Smooth muscle cell of the coronary artery (primary cell): ENCODE measurements around the gene FCN3. TPM values are rescaled to one million over a fixed set of nuclear protein-coding genes. Genes with fewer than 3 reads are reported as not detected.

Experiments
- total RNA-seq: library from RNA; depleted of rRNA; stranded (reverse); fragments of >200 nt; gene quantifications from 2 replicates; pipeline ENCODE4 v1.2.3, GENCODE V29; 2014; ENCODE audit warnings: low replicate concordance

Gene FCN3
- not detected in 2 replicates for total RNA-seq

DNA sequence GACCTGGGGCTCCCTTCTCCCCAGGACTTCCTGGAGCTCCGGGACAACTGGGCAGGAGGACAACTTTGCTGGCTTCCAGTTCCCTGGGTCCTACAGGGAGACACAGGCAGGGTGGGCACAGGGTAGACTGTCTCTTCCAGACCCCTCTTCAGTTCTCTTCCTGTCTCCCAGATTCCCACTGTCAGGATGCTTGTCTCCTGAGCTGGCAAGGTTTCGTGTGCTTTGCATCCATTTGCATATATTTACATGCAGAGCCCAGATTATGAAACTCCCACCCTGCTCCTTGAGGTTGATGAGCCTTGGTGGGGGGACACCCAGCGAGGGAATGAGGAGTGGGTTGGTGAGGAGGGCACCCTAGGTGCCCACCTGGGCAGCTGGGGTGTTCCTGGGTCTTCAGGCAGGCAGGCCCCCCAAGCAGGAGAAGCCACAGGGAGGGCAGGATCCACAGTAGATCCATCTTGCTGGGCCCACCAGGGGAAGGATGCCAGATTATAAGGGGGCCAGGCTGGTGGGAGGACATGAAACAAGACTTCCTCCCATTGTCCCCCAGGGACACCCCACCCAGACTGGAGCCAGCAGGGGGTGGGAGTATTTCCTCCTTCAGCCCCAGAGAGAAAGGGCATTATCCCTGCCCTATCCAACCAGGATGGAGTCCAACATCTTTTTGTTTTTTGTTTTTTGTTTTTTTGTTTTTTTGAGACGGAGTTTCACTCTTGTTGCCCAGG, at the start of gene FCN3:
Gene FCN3 (minus strand): TSS at position 463 of the 725 bp plus-strand sequence. CDS start 6 bp downstream, at position 457.

DNA sequence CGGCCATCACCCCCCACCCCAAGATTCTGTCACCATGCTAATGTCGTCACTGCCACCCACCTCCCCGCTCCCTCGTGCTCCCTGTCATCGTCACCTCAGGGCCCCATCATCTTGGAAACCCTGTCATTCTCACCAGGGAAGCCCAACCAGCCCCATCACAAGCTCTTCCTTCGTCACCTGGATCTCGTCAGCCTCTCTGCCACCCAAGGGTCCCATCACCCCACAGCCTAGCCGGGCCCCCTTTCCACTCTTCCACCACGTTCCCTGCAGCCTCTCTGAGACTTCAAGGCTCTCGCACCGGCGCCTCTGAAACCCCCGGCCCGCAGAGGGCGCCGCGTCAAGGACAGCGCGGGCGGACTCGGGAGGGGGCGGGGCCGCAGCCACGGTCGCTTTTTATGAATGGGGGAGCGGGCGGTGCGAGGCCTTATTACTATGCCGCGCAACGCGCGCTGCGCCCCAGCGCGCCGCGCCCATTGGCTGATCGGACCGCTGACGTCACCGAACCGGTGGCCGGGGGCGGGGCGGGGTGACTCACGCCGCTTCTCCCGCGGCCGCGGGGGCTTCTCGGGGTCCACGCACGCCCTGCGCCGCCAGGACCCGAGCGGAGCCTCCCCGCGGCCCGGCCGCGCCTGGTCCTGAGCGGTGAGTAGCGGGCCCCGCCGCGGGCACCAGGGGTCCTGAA, 17.6 kb upstream of the FCN3 start, which contains the start of gene GPR3:
Gene GPR3 (plus strand): TSS at position 527 of the 682 bp plus-strand sequence. CDS start 1,177 bp downstream, outside the sequence.

DNA sequence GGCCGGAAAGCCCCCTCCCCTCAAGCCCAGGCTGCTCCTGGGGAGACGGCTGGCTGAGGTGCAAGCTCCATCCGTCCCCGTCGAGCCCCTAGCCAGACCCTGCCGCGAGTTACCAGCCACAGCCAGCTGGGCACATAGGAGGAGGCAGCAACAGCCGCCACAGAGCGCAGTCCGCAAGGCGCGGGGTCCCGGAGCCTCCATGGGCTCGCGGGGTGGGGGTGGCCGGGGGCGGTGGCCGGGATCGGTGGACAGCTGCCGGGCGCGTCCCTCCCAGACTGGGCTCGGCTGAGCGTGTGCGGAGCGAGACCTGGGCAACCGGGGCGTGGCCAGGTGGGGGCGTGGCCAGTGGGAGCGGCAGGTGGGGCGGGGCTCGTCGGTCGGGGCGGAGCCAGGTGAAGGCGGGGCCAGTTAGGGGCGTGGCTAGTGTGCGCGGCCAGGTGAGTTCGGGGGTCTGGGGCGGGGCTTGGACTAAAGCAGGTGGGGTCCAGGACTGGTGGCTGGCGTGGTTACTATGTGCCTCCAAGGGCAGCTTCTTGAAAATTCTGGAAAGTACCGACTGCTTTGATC, 8.5 kb upstream of the FCN3 start, which contains the start of gene CD164L2:
Gene CD164L2 (minus strand): TSS at position 295 of the 567 bp plus-strand sequence. CDS start 94 bp downstream, at position 201.

DNA sequence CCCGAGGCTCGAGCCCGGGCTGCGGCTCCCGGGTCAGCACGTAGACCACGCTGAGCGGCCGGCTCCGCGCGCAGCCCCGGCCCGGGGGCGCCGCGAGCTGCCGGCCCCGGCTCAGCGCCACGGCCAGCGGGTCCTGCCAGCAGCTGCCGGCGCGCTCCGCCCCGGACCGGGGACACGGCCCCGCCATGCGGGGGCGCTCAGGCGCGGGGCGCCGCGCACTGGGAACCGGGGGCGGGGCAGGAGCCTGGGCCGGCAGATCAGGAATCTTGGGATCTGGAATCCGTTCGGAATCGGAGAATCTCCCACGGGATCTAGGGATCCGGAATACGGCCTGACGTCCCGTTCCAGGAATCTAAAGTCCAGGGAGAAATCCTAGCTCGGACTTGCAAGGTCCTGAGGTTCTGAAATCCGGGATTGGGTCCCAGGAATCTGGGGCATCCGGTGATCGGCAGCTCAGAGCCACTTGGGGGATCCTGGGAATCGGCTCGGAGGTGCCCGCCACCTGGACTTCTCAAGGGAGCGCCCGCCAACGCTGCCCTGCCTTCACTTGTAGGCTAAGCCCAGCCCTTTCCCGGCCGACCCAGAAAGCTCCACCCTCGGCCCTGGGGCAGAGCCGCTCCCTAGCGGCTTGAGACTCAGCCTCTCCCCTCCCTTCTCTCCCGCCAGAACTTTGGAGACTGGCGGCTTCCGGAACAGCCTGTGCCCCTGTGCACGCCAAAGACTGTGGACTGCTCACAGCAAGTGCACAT, 8.0 kb downstream of the FCN3 start, which contains the start of gene MAP3K6:
Gene MAP3K6 (minus strand): TSS at position 551 of the 749 bp plus-strand sequence. CDS start 364 bp downstream, at position 187.

DNA sequence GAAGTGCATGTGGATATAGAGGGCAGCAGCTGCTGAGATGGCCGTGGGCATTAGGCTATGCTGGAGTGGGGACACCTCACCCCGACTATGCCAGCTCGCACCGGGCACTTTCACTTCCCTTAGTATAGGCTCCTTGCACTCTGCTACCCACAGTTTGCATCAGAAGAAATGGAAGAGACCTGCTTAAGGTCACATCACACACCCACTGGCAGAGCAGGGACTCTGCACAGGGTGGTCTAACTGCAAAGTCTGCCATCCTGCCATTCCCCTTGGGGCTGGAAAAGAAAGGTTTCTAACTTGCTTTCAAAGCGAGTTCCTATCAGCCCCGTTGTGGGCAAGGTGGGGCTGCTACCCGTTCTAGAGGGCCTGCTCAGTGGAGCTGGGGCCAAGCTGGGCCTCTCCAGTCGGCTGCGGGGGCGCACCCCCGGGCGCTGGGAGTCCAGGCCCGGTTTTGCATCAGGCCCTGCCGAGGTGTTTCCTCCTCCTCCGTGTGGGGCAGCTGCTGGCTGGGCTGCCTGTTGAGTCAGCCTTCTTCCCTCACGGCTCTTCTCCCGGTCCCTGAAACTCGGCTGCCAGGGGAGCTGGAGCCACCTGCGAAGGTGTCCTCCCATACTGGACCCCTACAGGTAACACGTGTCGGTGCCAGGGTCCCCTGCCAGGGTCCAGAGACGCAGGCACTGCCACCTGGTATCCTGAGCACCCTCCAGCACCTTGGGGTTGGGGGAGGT, 32.9 kb downstream of the FCN3 start, which contains the start of gene SYTL1:
Gene SYTL1 (plus strand): TSS at position 498 of the 728 bp plus-strand sequence. CDS start 3,313 bp downstream, outside the sequence.

DNA sequence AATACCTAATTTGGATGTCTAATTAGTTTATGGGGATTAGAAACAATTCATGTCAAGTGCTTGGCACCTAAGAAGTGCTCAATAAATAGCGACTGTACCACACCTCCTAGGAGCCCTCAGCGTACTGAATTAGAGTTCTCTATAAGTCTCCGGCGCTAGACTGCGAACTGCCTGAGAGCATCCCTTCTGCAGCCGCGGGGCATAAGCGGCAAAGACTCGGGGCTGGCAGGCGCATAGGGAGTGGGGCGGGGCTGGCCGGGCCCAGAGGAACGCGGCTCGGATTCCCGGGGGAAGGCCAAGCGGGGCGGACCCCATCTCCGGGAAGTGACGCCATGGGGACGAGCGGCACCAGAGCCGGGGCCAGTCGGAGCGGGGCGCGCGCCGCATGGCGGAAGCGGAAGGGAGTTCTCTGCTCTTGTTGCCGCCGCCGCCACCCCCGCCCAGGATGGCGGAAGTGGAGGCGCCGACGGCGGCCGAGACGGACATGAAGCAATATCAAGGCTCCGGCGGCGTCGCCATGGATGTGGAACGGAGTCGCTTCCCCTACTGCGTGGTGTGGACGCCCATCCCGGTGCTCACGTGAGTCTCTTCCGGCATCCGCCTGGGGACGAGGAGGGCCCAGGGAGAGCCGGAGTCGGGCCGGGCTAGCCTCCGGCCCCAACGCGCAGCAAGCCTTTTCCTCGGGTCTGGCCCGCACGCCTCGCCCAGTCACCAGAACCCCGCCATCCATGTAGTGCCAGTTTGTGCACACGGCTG, 52.6 kb downstream of the FCN3 start, which contains the start of gene TMEM222:
Gene TMEM222 (plus strand): TSS at position 351 of the 756 bp plus-strand sequence. CDS start 35 bp downstream, at position 386.

Other genes with a start within 250 kb of the FCN3 start
- 1.5 and 3.2 TPM in 2 replicates for gene SLC9A1, start 219.7 kb downstream of the FCN3 start, total RNA-seq
- 18.2 and 18.6 TPM in 2 replicates for gene WDTC1, start 140.2 kb downstream of the FCN3 start, total RNA-seq
- 22.9 and 23.6 TPM in 2 replicates for gene TMEM222, start 52.7 kb downstream of the FCN3 start, total RNA-seq
- gene SYTL1, start 32.8 kb downstream of the FCN3 start, total RNA-seq = 0.08 TPM in 1 of 2 replicates, not detected in the other
- 10.8 and 16.3 TPM in 2 replicates for gene MAP3K6, start 7.9 kb downstream of the FCN3 start, total RNA-seq
- gene CD164L2, start 8.5 kb upstream of the FCN3 start, total RNA-seq = not detected in 2 replicates
- gene GPR3, start 17.8 kb upstream of the FCN3 start, total RNA-seq = under 0.01 and 0.30 TPM in 2 replicates
- 9.5 and 13.8 TPM in 2 replicates for gene WASF2, start 115.3 kb upstream of the FCN3 start, total RNA-seq
- gene AHDC1, start 229.3 kb upstream of the FCN3 start, total RNA-seq = 3.9 and 7.3 TPM in 2 replicates